Breast epithelium (tissue), 3 donors: ENCODE results near the gene RBM18.

Experiments used
- CTCF ChIP-seq, 3 donors: fragments of 450-650 bp; IDR thresholded peaks; one replicate each; pipeline ENCODE4 v1.5.1; 2016 to 2017; ENCODE audit warnings: antibody characterized with exemption in 3 of 3, mild to moderate bottlenecking in 3 of 3, moderate library complexity in 3 of 3
- POLR2A ChIP-seq: fragments of 450-650 bp; IDR thresholded peaks from one replicate; pipeline ENCODE4 v1.6.1; 2016; ENCODE audit warnings: antibody characterized with exemption, mild to moderate bottlenecking, moderate library complexity

GRCh38 chr9:122307061-122307460, 42.4 kb upstream of the RBM18 start:
- TF ChIP-seq CTCF (IDR thresholded peaks at IDR 0.05) (no peak), POLR2A (no peak)
